ENCODE data around the gene ARV1. TPM values are rescaled to one million over a fixed set of nuclear protein-coding genes. Genes with fewer than 3 reads are reported as not detected.
A peak's percentile ranks its signal among the peaks of the same experiment; 100 is the strongest.

Gene ARV1
- total and polyA plus RNA-seq, 2 donors (not counting 1 experiment from before 2014, with no cell fraction given), result 16.8 to 38.7 TPM

GRCh38 chr1:230979389-230979716, 459 bp downstream of the ARV1 start:
- Histone ChIP-seq H3K79me2 (ENCODE audit: control insufficient read depth, insufficient read depth, low read length) (peaks cover 14% of the 10 kb centered on the region), H3K27ac (ENCODE audit: insufficient read depth, low read length) (peak overlapping the region; percentile 42), H3K4me2 (ENCODE audit: extremely low read depth, insufficient read depth, low read length) (peak overlapping the region; percentile 57), H3K4me1 (ENCODE audit: control insufficient read depth, extremely low read depth, insufficient read depth, low read length) (no peaks in the 10 kb centered on the region), H3K9me3 (ENCODE audit: control insufficient read depth, insufficient read depth, low read depth, low read length) (no peaks in the 10 kb centered on the region), H3K27me3 (ENCODE audit: control insufficient read depth, insufficient read depth, low read length) (no peaks in the 10 kb centered on the region), H2AFZ (ENCODE audit: low read length) (peak overlapping the region; percentile 88), H3K4me3 (replicated peaks in 1 of 4; ENCODE audit: control extremely low read depth in 1 of 4, insufficient read depth in 1 of 4, low read depth in 3 of 4, low read length in 4 of 4) (peak overlapping the region; percentile 61 to 93 (median 77)), H3K9ac (ENCODE audit: insufficient read depth, low read length) (peak overlapping the region; percentile 44), H3K36me3 (ENCODE audit: control insufficient read depth, insufficient read depth, low read length) (peaks cover 2% of the 10 kb centered on the region), H4K20me1 (ENCODE audit: control insufficient read depth, extremely low read depth, insufficient read depth, low read length) (no peaks in the 10 kb centered on the region)
- no peak for DNase-seq (ENCODE audit: low read depth in 2 of 2)
- no peak for TF ChIP-seq CTCF (conservative IDR thresholded peaks at IDR 0.05 in 1 of 2, IDR thresholded peaks at IDR 0.05 in 1 of 2; ENCODE audit: low read depth in 1 of 2, low read length in 2 of 2)
- no peak for TF ChIP-seq EZH2 (IDR thresholded peaks at IDR 0.05; ENCODE audit: low read length, missing control alignments)

GRCh38 chr1:230979952-230980351, 1.1 kb downstream of the ARV1 start:
- Histone ChIP-seq H3K9me3 (ENCODE audit: control insufficient read depth, insufficient read depth, low read depth, low read length) (no peaks in the 10 kb centered on the region), H3K79me2 (ENCODE audit: control insufficient read depth, insufficient read depth, low read length) (peaks cover 14% of the 10 kb centered on the region), H2AFZ (ENCODE audit: low read length) (no peak overlapping the region), H4K20me1 (ENCODE audit: control insufficient read depth, extremely low read depth, insufficient read depth, low read length) (no peaks in the 10 kb centered on the region), H3K27ac (ENCODE audit: insufficient read depth, low read length) (no peak overlapping the region), H3K4me2 (ENCODE audit: extremely low read depth, insufficient read depth, low read length) (peak overlapping the region; percentile 57), H3K4me3 (replicated peaks in 1 of 4; ENCODE audit: control extremely low read depth in 1 of 4, insufficient read depth in 1 of 4, low read depth in 3 of 4, low read length in 4 of 4) (peak overlapping the region; percentile 61 to 93 (median 77)), H3K36me3 (ENCODE audit: control insufficient read depth, insufficient read depth, low read length) (peaks cover 2% of the 10 kb centered on the region), H3K9ac (ENCODE audit: insufficient read depth, low read length) (no peak overlapping the region), H3K27me3 (ENCODE audit: control insufficient read depth, insufficient read depth, low read length) (no peaks in the 10 kb centered on the region), H3K4me1 (ENCODE audit: control insufficient read depth, extremely low read depth, insufficient read depth, low read length) (no peaks in the 10 kb centered on the region)
- DNase-seq (ENCODE audit: low read depth in 2 of 2), result no peak
- TF ChIP-seq CTCF (conservative IDR thresholded peaks at IDR 0.05 in 1 of 2, IDR thresholded peaks at IDR 0.05 in 1 of 2; ENCODE audit: low read depth in 1 of 2, low read length in 2 of 2) (no peak), EZH2 (IDR thresholded peaks at IDR 0.05; ENCODE audit: low read length, missing control alignments) (no peak)

- TF ChIP-seq CTCF (conservative IDR thresholded peaks at IDR 0.05 in 1 of 2, IDR thresholded peaks at IDR 0.05 in 1 of 2; ENCODE audit: low read depth in 1 of 2, low read length in 2 of 2), result no peak
- H4K20me1 ChIP-seq (ENCODE audit: control insufficient read depth, extremely low read depth, insufficient read depth, low read length), result no peaks in the 10 kb centered on the region
- H3K27ac ChIP-seq (ENCODE audit: insufficient read depth, low read length), result no peak overlapping the region
- peak overlapping the region; percentile 13 for H3K4me2 ChIP-seq (ENCODE audit: extremely low read depth, insufficient read depth, low read length)
- peak; percentile 66 to 67 for DNase-seq (ENCODE audit: low read depth in 2 of 2)
- H3K9me3 ChIP-seq (ENCODE audit: control insufficient read depth, insufficient read depth, low read depth, low read length), result no peaks in the 10 kb centered on the region
- H2AFZ ChIP-seq (ENCODE audit: low read length), result no peak overlapping the region
- no peak overlapping the region for H3K4me3 ChIP-seq (replicated peaks in 1 of 4; ENCODE audit: control extremely low read depth in 1 of 4, insufficient read depth in 1 of 4, low read depth in 3 of 4, low read length in 4 of 4)
- peaks cover 2% of the 10 kb centered on the region for H3K36me3 ChIP-seq (ENCODE audit: control insufficient read depth, insufficient read depth, low read length)
- H3K9ac ChIP-seq (ENCODE audit: insufficient read depth, low read length), result no peak overlapping the region
- H3K4me1 ChIP-seq (ENCODE audit: control insufficient read depth, extremely low read depth, insufficient read depth, low read length), result no peaks in the 10 kb centered on the region
- H3K27me3 ChIP-seq (ENCODE audit: control insufficient read depth, insufficient read depth, low read length), result no peaks in the 10 kb centered on the region
- peaks cover 14% of the 10 kb centered on the region for H3K79me2 ChIP-seq (ENCODE audit: control insufficient read depth, insufficient read depth, low read length)
Measured at GRCh38 chr1:230982696-230983095, 3.8 kb downstream of the ARV1 start.
